HL-60/S4 treated with retinoic acid at 250 ng/mL for 4 days and 3 days (cell line): ENCODE measurements around the gene KIF1B.
"Not testable (repeated sequence)": the region's sequence is repeated elsewhere in the genome, so short reads cannot be mapped to it uniquely, and the experiment has no call there.

Source experiments
- in situ Hi-C: fragments of 300-500 bp; cut with MboI; formaldehyde crosslinking; loops from 2 replicates; pipeline ENCODE4 v1.7.0; 2022; ENCODE audit warnings: low sequenced_read_pairs

The KIF1B gene

GRCh38 chr1:10193288-10193687 is 17.1 kb upstream of the KIF1B start:
- in situ Hi-C loops = no loop called here

GRCh38 chr1:10195570-10195969 is 14.8 kb upstream of the KIF1B start:
- in situ Hi-C loops = no loop called here

- in situ Hi-C loops = no loop called here
Measured at GRCh38 chr1:10196976-10197375, 13.4 kb upstream of the KIF1B start.

- in situ Hi-C loops = no loop called here
Measured at GRCh38 chr1:10200620-10201019, 9.8 kb upstream of the KIF1B start.

- in situ Hi-C loops = no loop called here
Measured at GRCh38 chr1:10204003-10204642, 6.2 kb upstream of the KIF1B start.

- in situ Hi-C loops = not testable (repeated sequence)
Measured at GRCh38 chr1:10205206-10205605, 5.2 kb upstream of the KIF1B start.

GRCh38 chr1:10207810-10208209 is 2.6 kb upstream of the KIF1B start:
- in situ Hi-C loops = no loop called here

- in situ Hi-C loops = no loop called here
Measured at GRCh38 chr1:10208537-10208936, 1.8 kb upstream of the KIF1B start.

- in situ Hi-C loops = no loop called here
Measured at GRCh38 chr1:10209590-10209904, 823 bp upstream of the KIF1B start.

- in situ Hi-C loops = no loop called here
Measured at GRCh38 chr1:10210841-10211804, 753 bp downstream of the KIF1B start.

- in situ Hi-C loops = no loop called here
Measured at GRCh38 chr1:10211805-10212410, 1.5 kb downstream of the KIF1B start.

GRCh38 chr1:10212476-10212875 is 2.1 kb downstream of the KIF1B start:
- in situ Hi-C loops = no loop called here

GRCh38 chr1:10213186-10213705 is 2.9 kb downstream of the KIF1B start:
- in situ Hi-C loops = no loop called here

GRCh38 chr1:10216090-10216749 is 5.8 kb downstream of the KIF1B start:
- in situ Hi-C loops = no loop called here

- in situ Hi-C loops = no loop called here
Measured at GRCh38 chr1:10217748-10218441, 7.5 kb downstream of the KIF1B start.

GRCh38 chr1:10220200-10220599 is 9.8 kb downstream of the KIF1B start:
- in situ Hi-C loops = no loop called here

- in situ Hi-C loops = not testable (repeated sequence)
Measured at GRCh38 chr1:10220657-10221056, 10.3 kb downstream of the KIF1B start.

- in situ Hi-C loops = no loop called here
Measured at GRCh38 chr1:10225573-10225972, 15.2 kb downstream of the KIF1B start.

GRCh38 chr1:10228528-10228927 is 18.2 kb downstream of the KIF1B start:
- in situ Hi-C loops = no loop called here

GRCh38 chr1:10229903-10230302 is 19.5 kb downstream of the KIF1B start:
- in situ Hi-C loops = no loop called here

- in situ Hi-C loops = no loop called here
Measured at GRCh38 chr1:10232163-10232562, 21.8 kb downstream of the KIF1B start.
